SH-SY5Y (cell line): ENCODE results near the gene PLCB3.

Experiments
- GATA2 ChIP-seq: IDR thresholded peaks from 2 replicates; pipeline ENCODE4 v1.6.1; 2011; ENCODE audit warnings: mild to moderate bottlenecking, low read depth, low read length
- GATA3 ChIP-seq: IDR thresholded peaks from 2 replicates; pipeline ENCODE4 v1.6.1; 2011; ENCODE audit warnings: low read depth, mild to moderate bottlenecking, low read length, moderate library complexity

GRCh38 chr11:64206457-64207255 lies 44.7 kb upstream of the PLCB3 start, which contains the start of gene FERMT3:
- TF ChIP-seq GATA2: no peak
- no peak for TF ChIP-seq GATA3
